ENCODE measurements around the gene PACSIN2.

DNA sequence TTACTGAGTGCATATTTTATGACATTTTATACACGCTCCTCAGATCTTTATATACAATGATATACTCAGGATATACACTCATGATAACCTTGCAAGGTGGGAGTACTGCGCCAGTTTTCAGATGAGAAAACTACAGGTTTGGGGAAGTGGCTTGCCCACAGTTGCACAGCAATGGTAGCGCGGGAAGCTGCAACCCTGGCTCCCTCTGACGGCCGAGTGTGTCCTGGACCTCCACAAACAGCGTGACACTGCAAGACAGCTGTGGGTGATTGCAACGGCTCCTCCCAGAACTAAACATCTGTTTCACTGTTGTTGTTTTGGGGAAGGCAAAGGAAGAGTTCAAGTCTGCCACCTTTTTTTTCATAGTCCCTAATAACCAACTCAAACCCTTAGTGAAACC lies 47.0 kb downstream of the PACSIN2 start:
- TF ChIP-seq, protein P1, sequence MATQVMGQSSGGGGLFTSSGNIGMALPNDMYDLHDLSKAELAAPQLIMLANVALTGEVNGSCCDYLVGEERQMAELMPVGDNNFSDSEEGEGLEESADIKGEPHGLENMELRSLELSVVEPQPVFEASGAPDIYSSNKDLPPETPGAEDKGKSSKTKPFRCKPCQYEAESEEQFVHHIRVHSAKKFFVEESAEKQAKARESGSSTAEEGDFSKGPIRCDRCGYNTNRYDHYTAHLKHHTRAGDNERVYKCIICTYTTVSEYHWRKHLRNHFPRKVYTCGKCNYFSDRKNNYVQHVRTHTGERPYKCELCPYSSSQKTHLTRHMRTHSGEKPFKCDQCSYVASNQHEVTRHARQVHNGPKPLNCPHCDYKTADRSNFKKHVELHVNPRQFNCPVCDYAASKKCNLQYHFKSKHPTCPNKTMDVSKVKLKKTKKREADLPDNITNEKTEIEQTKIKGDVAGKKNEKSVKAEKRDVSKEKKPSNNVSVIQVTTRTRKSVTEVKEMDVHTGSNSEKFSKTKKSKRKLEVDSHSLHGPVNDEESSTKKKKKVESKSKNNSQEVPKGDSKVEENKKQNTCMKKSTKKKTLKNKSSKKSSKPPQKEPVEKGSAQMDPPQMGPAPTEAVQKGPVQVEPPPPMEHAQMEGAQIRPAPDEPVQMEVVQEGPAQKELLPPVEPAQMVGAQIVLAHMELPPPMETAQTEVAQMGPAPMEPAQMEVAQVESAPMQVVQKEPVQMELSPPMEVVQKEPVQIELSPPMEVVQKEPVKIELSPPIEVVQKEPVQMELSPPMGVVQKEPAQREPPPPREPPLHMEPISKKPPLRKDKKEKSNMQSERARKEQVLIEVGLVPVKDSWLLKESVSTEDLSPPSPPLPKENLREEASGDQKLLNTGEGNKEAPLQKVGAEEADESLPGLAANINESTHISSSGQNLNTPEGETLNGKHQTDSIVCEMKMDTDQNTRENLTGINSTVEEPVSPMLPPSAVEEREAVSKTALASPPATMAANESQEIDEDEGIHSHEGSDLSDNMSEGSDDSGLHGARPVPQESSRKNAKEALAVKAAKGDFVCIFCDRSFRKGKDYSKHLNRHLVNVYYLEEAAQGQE (IDR thresholded peaks at IDR 0.05; ENCODE audit: insufficient read depth in 1 of 2, low read depth in 2 of 2, low read length in 2 of 2), result no peak
- TF ChIP-seq TAF1 (IDR thresholded peaks at IDR 0.05; ENCODE audit: borderline replicate concordance, insufficient read depth, low read length) (no peak), SIN3A (IDR thresholded peaks at IDR 0.05; ENCODE audit: borderline replicate concordance, insufficient read depth, low read length) (no peak)

Measured in PFSK-1 (cell line).